ENCODE results near the gene CASP3.

The CASP3 gene

GRCh38 chr4:184649026-184649970 lies at the start of gene CASP3, which contains the start of gene PRIMPOL:
CASP3 (minus strand) TSS chr4:184649447; CDS start chr4:184638453, 10,994 bp downstream.
PRIMPOL (plus strand) TSS chr4:184649738; CDS start chr4:184657141, 7,403 bp downstream.
- peak; percentile 70 for DNase-seq

GRCh38 chr4:184697956-184698355 lies 48.7 kb upstream of the CASP3 start:
- no peak for DNase-seq

GRCh38 chr4:184695178-184695896 lies 46.1 kb upstream of the CASP3 start:
- no peak for DNase-seq

GRCh38 chr4:184694412-184694956 lies 45.2 kb upstream of the CASP3 start:
- no peak for DNase-seq

- no peak for DNase-seq
Observed at GRCh38 chr4:184693056-184693455, 43.8 kb upstream of the CASP3 start.

GRCh38 chr4:184689681-184690080 lies 40.4 kb upstream of the CASP3 start:
- DNase-seq = no peak

GRCh38 chr4:184688447-184688846 lies 39.2 kb upstream of the CASP3 start:
- peak; percentile 4 for DNase-seq

- DNase-seq = no peak
Observed at GRCh38 chr4:184688005-184688404, 38.8 kb upstream of the CASP3 start.

- DNase-seq = no peak
Observed at GRCh38 chr4:184684491-184685189, 35.4 kb upstream of the CASP3 start.

GRCh38 chr4:184681916-184682315 lies 32.7 kb upstream of the CASP3 start:
- no peak for DNase-seq

GRCh38 chr4:184680698-184681097 lies 31.5 kb upstream of the CASP3 start:
- no peak for DNase-seq

GRCh38 chr4:184675821-184676492 lies 26.7 kb upstream of the CASP3 start:
- DNase-seq = no peak

- no peak for DNase-seq
Observed at GRCh38 chr4:184675018-184675417, 25.8 kb upstream of the CASP3 start.

- DNase-seq = no peak
Observed at GRCh38 chr4:184674011-184674410, 24.8 kb upstream of the CASP3 start.

- DNase-seq = no peak
Observed at GRCh38 chr4:184672741-184673140, 23.5 kb upstream of the CASP3 start.

GRCh38 chr4:184671101-184671500 lies 21.9 kb upstream of the CASP3 start:
- DNase-seq = no peak

- no peak for DNase-seq
Observed at GRCh38 chr4:184669251-184669650, 20.0 kb upstream of the CASP3 start.

- no peak for DNase-seq
Observed at GRCh38 chr4:184668511-184669114, 19.4 kb upstream of the CASP3 start.

- DNase-seq = no peak
Observed at GRCh38 chr4:184668096-184668495, 18.8 kb upstream of the CASP3 start.

GRCh38 chr4:184666670-184667069 lies 17.4 kb upstream of the CASP3 start:
- no peak for DNase-seq

GRCh38 chr4:184664445-184665210 lies 15.4 kb upstream of the CASP3 start:
- no peak for DNase-seq
